CD4-positive, alpha-beta T cell treated with Interleukin-10 for 1 hour (primary cell): Measurements from ENCODE around the gene PDIA6.

ENCODE experiments used
- DNase-seq: peaks from one replicate; pipeline ENCODE4 v3.0.0-alpha.2; 2020

PDIA6 gene

GRCh38 chr2:10779776-10780490, 32.7 kb downstream of the PDIA6 start:
- DNase-seq, result no peak

- DNase-seq, result no peak
Observed at GRCh38 chr2:10778724-10779115, 33.9 kb downstream of the PDIA6 start.

GRCh38 chr2:10777842-10778723, 34.5 kb downstream of the PDIA6 start:
- DNase-seq, result no peak

GRCh38 chr2:10777111-10777841, 35.3 kb downstream of the PDIA6 start:
- DNase-seq, result no peak

GRCh38 chr2:10776231-10776977, 36.2 kb downstream of the PDIA6 start:
- no peak for DNase-seq

- DNase-seq, result no peak
Observed at GRCh38 chr2:10775831-10776230, 36.8 kb downstream of the PDIA6 start.

GRCh38 chr2:10775021-10775780, 37.4 kb downstream of the PDIA6 start:
- DNase-seq, result no peak

- DNase-seq, result no peak
Observed at GRCh38 chr2:10774394-10774793, 38.2 kb downstream of the PDIA6 start.

GRCh38 chr2:10773821-10774341, 38.7 kb downstream of the PDIA6 start:
- DNase-seq, result no peak

GRCh38 chr2:10772868-10773215, 39.7 kb downstream of the PDIA6 start:
- DNase-seq, result no peak

GRCh38 chr2:10772201-10772867, 40.3 kb downstream of the PDIA6 start:
- DNase-seq, result no peak

- no peak for DNase-seq
Observed at GRCh38 chr2:10771786-10772185, 40.8 kb downstream of the PDIA6 start.

- DNase-seq, result no peak
Observed at GRCh38 chr2:10770956-10771750, 41.4 kb downstream of the PDIA6 start.

GRCh38 chr2:10768063-10768507, 44.5 kb downstream of the PDIA6 start:
- no peak for DNase-seq

GRCh38 chr2:10765914-10766313, 46.7 kb downstream of the PDIA6 start:
- no peak for DNase-seq

- no peak for DNase-seq
Observed at GRCh38 chr2:10765461-10765860, 47.1 kb downstream of the PDIA6 start.

- no peak for DNase-seq
Observed at GRCh38 chr2:10764896-10765295, 47.7 kb downstream of the PDIA6 start.

- no peak for DNase-seq
Observed at GRCh38 chr2:10764096-10764785, 48.3 kb downstream of the PDIA6 start.

- no peak for DNase-seq
Observed at GRCh38 chr2:10763461-10763800, 49.2 kb downstream of the PDIA6 start.
